Endometrium (tissue), 2 donors: ENCODE results near the gene NUDT14.

Experiments used
- FAIRE-seq: peaks from 2 replicates; lab custom pipeline; 2012; peaks lifted over from hg19 to GRCh38; lab: Jason Lieb, UNC
- donor health status: control.
- donor health status: control.

NUDT14 gene

GRCh38 chr14:105173901-105174894 is 6.9 kb downstream of the NUDT14 start:
- FAIRE-seq, result no peak

- no peak for FAIRE-seq
Observed at GRCh38 chr14:105173145-105173544, 8.0 kb downstream of the NUDT14 start.

DNA sequence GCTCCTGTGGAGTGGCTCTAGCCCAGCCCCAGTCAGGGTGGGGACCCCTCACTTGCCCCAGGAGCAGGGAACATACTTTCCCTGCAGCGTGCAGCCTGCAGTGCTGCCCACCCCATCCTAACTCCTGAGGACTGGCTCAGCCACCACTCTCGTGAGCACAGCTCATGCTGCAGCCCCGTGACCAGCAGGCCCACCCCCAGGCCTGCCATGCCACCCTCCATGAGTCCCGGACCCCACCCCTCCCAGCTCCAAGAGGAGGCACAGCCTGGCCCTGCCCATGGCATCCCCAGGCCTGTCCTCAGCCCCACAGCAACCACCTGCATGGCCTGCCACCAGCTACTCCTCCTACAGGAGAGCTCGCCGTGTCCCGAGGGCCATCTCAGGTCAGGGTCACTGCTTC is 8.6 kb downstream of the NUDT14 start:
- no peak for FAIRE-seq

DNA sequence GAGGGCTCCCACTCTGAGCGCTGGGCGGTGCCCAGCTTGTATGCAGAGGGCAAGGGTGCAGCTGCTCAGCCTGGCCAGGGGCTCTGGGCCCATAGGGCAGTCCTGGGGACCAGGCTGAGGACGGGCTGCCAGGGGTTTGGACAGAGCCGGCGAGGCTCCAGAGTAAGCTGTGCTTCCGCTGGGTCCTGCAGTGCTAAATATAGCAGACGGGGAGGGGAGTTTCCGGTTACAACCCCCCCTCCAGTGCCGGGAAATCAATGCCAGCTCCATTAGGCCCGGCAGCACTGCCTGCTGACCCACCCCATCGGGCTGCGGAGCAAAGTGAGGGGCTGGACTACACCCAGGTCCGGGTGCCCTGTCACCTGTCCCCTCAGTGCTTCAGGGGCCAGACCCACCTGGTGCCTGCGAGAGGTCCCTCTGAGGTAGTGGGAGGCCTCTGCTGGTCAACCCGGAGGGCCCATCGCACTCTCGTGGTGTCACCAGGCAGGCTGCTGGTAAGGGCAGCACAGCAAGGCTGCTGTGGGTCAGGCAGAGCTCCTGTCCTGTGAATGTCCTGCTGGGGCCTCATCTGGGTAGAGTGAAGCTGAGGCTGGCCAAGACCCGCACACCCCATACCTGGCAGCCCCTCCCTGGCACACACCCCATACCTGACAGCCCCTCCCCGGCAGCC is 10.0 kb downstream of the NUDT14 start:
- FAIRE-seq, result no peak

DNA sequence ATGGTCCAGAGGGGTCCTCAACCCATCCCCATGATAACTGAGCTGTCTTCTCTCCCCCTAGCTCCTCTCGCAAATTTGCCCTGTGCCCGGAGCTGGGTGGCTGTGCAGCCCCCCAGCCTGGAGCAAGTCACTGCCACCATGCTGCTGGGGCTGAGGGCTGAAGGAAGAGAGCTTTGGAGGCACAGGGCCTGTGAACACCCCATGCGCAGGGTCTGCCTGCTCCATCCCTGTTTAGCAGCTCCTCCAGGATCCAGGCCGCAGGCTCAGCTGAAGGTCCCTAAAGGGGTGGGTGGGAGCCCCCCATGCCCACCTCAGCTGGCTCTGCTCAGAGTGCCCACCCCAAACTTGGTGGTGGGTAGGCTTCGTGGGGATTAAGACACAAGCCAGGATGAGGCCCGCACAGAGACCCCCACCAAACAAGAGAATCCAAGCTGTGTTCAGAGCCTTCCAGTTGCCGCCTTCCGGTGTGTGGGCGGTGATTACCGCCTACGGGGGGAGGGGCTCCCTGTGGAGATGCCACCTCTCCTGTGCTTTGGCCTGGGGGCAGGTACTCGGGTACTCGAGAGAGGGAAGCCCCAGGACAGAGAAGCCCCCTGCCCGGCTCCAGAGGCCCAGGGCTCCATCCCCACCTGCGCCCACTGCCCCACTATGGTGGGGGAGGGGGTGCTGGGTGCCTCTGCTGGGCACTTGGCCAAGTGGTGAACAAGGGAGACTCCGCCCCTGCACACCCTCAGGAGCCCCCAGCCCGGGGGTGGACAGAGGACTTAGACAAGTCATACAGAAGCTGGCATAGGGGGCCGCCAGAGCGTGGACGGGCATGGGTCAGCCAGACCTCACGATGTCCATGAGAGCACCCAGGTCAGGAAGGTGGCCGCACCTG is 11.1 kb downstream of the NUDT14 start:
- FAIRE-seq, result no peak

- FAIRE-seq, result no peak
Observed at GRCh38 chr14:105168979-105169507, 12.1 kb downstream of the NUDT14 start.

GRCh38 chr14:105168496-105168978 is 12.6 kb downstream of the NUDT14 start, which contains the start of gene JAG2:
Gene JAG2 (minus strand): TSS chr14:105168776. CDS start chr14:105168420, 356 bp downstream.
- no peak for FAIRE-seq

DNA sequence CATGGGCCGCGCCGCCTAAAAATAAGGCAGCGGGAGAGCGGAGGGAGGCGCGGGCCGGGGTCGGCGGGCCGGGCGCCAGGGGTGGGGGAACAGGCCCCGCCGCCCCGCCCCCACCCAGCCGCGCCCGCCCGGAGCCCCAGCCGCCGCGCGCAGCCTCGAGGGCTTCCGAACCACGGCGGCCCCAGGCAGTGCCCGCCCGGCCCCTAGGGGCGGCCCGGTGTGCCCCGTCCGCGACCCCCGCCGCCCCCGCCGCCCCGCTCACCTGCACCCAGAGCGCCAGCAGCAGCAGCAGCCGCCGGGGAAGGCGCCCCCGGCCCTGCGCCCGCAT is 13.1 kb downstream of the NUDT14 start:
- FAIRE-seq, result no peak

GRCh38 chr14:105167303-105168092 is 13.6 kb downstream of the NUDT14 start:
- FAIRE-seq, result no peak

DNA sequence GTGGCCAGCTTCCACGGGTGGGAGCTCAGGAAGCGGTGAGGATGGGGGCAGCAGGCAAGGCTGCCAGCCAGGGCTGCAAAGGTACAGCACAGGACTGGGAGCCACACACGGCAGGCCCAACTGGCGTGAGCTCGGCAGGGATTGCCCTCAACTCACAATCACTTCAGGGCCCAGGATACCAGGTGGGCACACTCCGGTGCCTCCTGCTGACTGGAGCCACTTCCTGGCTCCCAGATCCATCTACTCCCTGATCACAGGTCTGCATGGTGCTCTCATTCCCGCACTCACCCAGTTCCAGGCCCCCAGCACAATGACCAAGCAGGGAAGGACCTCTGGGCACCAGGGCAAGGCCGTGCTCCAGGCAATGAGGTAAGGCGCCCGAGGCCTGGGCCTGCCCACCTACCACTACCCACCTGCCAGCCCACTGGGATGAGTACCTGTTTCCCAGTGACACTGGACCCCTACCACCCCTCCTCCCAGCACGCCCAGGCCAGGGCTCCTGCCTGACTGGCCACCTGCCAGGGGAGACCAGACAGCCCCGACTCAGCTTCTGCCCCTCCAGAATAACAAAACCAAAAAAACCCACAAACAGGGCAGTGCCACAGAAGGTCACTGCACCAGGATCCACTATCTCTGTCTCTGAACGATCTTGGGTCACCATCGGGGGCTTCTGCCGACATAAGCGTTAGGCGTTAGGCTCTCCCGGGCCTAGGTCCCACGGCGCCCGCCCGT is 14.4 kb downstream of the NUDT14 start:
- no peak for FAIRE-seq

DNA sequence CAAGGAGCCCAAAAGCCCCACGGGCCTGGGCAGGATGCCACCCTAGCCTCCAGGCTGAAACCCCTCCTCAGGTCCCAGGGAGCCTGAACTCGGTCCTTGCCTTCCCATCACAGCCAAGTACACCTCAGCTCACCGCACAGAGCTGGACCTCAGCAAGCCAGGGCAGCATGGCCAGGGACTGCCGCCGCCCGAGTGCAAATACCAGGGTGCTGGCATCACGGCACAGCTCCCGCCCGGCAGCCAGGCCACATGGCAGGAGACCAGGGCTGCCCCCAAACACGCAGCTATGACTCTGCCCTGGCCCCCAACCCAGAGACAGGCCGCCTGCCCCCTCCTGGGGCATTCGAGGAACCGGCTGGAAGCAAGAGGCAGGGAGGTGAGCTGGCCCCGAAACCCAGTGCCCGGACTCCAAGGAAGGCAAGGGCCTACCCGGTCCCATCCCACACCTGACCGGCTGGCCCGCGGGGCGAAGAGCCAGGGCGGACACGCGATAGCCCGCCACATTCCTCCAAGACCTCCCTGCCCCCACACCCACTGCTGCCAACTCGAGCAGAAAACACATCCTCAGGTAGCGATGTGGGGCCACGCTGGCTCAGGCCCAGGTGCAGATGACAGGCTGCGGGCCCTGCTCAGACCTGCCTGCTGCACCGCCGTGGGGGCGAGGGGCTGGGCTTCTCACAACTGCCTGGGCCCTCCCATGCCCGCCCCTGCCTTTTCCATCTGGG is 15.2 kb downstream of the NUDT14 start:
- FAIRE-seq, result no peak

- FAIRE-seq, result no peak
Observed at GRCh38 chr14:105165134-105165704, 15.9 kb downstream of the NUDT14 start.

- no peak for FAIRE-seq
Observed at GRCh38 chr14:105163040-105163742, 17.9 kb downstream of the NUDT14 start.

DNA sequence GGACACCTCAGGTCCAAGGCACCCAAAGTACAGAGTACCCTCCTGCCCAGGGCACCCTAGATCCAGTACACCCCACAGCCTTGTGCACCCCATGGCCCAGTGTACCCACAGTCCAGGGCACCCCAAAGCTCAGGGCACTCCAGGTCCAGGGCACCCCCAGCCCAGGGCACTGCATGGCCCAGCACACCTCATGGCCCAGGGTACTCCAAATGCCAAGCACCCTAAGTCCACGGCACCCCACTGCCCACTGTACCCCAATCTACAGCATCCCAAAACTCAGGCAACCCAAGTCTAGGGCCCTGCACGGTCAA is 18.5 kb downstream of the NUDT14 start:
- FAIRE-seq, result no peak

DNA sequence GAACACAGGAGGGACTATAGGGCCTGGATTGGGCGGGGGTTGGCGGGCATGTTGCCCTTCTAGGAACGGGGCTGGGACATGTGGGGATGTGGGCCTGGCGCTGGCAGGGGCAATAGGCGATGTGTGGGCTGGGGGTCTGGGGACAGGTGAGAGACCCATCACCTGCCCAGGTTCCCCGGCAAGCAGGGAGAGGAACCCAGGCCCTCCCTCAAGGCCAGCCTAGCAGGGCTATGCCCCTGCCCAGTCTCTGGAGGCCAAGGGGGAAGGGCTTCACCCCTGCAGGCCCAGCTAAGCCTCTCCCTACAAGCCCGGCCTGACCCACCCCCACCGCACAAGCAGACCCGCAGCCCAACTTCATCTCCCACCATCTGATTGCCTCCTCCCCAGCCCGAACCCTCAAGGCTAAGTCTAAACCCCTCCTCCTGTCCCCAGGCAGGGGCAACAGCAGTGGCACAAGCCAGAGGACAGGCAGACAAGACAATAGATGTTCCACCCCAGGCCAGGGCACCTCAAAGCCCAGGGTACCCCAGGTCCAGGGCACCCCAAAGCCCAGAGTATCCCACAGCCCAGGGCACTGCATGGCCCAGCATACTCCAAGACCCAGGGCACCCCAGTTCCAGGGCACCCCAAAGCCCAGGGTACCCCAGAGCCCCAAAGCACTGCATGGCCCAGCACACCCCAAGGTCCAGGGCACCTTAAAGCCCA is 19.0 kb downstream of the NUDT14 start:
- no peak for FAIRE-seq

GRCh38 chr14:105161309-105161708 is 19.8 kb downstream of the NUDT14 start:
- no peak for FAIRE-seq

- FAIRE-seq, result no peak
Observed at GRCh38 chr14:105160776-105161175, 20.3 kb downstream of the NUDT14 start.

DNA sequence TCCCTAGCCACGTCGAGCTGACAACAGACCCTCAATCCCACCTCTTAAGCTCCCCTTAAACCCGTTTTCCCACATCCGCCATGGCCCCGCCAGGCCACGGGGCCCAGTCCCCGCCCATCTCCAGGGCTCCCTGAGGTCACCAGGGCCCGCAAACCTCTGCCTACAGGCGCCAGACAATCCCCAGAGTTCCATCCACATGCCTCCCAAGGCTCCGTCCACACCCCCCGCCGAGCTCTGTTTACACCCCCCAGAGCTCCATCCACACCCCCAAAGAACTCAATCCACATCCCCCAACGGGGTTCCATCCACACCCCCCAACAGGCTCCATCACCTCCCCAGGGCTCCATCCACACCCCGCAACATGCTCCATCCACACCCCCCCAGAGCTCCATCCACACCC is 21.8 kb downstream of the NUDT14 start:
- no peak for FAIRE-seq
